OCI-LY7 (cell line): Measurements from ENCODE around the gene MNAT1. TPM values are rescaled to one million over a fixed set of nuclear protein-coding genes. Genes with fewer than 3 reads are reported as not detected.

ENCODE experiments used
- BruUV-seq: library from RNA; stranded (reverse); fragments of 400-500 nt; replicated peaks from 2 replicates; lab custom pipeline; 2021; lab: Mats Ljungman, UMichigan
- CTCF ChIA-PET: fragments of 300-600 bp; sonication (Branson Sonifier 250); formaldehyde crosslinking; loops from one replicate; lab custom pipeline; 2022; ENCODE audit warnings: antibody characterized with exemption; ENCODE audit not compliant: unreplicated experiment; lab: Charles Lee
- POLR2A ChIA-PET: fragments of 300-600 bp; sonication (Branson Sonifier 250); formaldehyde crosslinking; loops from one replicate; lab custom pipeline; 2022; ENCODE audit warnings: antibody characterized with exemption; lab: Charles Lee
- DNase-seq: peaks from one replicate; pipeline ENCODE4 v3.0.0-alpha.2; 2015; ENCODE audit warnings: low spot score
- H2AFZ ChIP-seq: fragments of 200-600 bp; sonication (generic), shearing (Covaris generic); 2 replicates; pipeline ENCODE4 v1.6.1; 2014; ENCODE audit warnings: mild to moderate bottlenecking, antibody characterized with exemption, low read length, moderate library complexity
- H3K27ac ChIP-seq: fragments of 200-600 bp; sonication (generic); 2 replicates; pipeline ENCODE4 v1.5.1; 2014; ENCODE audit warnings: mixed run types, low read depth, mild to moderate bottlenecking, moderate library complexity, low read length, inconsistent platforms; ENCODE audit not compliant: poor library complexity, severe bottlenecking
- H3K36me3 ChIP-seq: fragments of 200-600 bp; sonication (generic); 2 replicates; pipeline ENCODE4 v1.6.1; 2014; ENCODE audit warnings: mild to moderate bottlenecking, antibody characterized with exemption, low read length, moderate library complexity, mixed read lengths; ENCODE audit not compliant: insufficient read depth
- H3K4me1 ChIP-seq: fragments of 200-600 bp; sonication (generic); 2 replicates; pipeline ENCODE4 v1.5.1; 2014; ENCODE audit warnings: mild to moderate bottlenecking, low read length; ENCODE audit not compliant: insufficient read depth, poor library complexity, severe bottlenecking
- H3K4me2 ChIP-seq: fragments of 200-600 bp; sonication (generic); 2 replicates; pipeline ENCODE4 v1.6.1; 2014; ENCODE audit warnings: mild to moderate bottlenecking, low read length
- H3K4me3 ChIP-seq: fragments of 200-600 bp; sonication (generic); 2 replicates; pipeline ENCODE4 v1.5.1; 2014; ENCODE audit warnings: mild to moderate bottlenecking, low read depth, low read length; ENCODE audit not compliant: poor library complexity, severe bottlenecking
- H3K79me2 ChIP-seq: fragments of 200-600 bp; sonication (generic); 2 replicates; pipeline ENCODE4 v1.6.1; 2016; ENCODE audit warnings: low read depth, mild to moderate bottlenecking, low read length, moderate library complexity, mixed read lengths; ENCODE audit not compliant: insufficient read depth
- H3K9me2 ChIP-seq: fragments of 200-600 bp; sonication (generic); 2 replicates; pipeline ENCODE4 v1.6.1; 2016; ENCODE audit warnings: mild to moderate bottlenecking, low read length, mixed read lengths; ENCODE audit not compliant: insufficient read depth
- H3K9me3 ChIP-seq: fragments of 200-600 bp; sonication (generic); 2 replicates; pipeline ENCODE4 v1.6.1; 2014; ENCODE audit warnings: mild to moderate bottlenecking, mixed run types, low read length, mixed read lengths
- H4K20me1 ChIP-seq: fragments of 200-600 bp; sonication (generic); 2 replicates; pipeline ENCODE4 v1.6.1; 2014; ENCODE audit warnings: mild to moderate bottlenecking, antibody characterized with exemption, low read length, moderate library complexity, mixed read lengths; ENCODE audit not compliant: insufficient read depth
- CTCF ChIP-seq: fragments of 200-600 bp; sonication (generic); conservative IDR thresholded peaks from 2 replicates; pipeline ENCODE4 v1.5.1; 2014; ENCODE audit warnings: mild to moderate bottlenecking, antibody characterized with exemption, low read length, moderate library complexity, mixed read lengths
- EZH2phosphoT487 ChIP-seq: fragments of 200-600 bp; sonication (generic); IDR thresholded peaks from 2 replicates; pipeline ENCODE4 v1.6.1; 2018; ENCODE audit warnings: low read depth, borderline replicate concordance, mild to moderate bottlenecking, mixed run types, antibody characterized with exemption, low read length, moderate library complexity, mixed read lengths
- intact Hi-C: fragments of 100-400 bp; cut with micrococcal nuclease; formaldehyde crosslinking; loops from one replicate; pipeline ENCODE4 v1.10.0; 2022; ENCODE audit not compliant: unreplicated experiment
- total RNA-seq, 2 experiments: library from RNA; depleted of rRNA in 1 of 2; stranded (reverse); fragments of >200 nt in 1 of 2; shearing (Covaris generic) in 1 of 2; gene quantifications; 2 replicates each; pipeline ENCODE4 v1.2.3, GENCODE V29; 2014 to 2022

MNAT1 gene
- total RNA-seq, 2 experiments from 2014 or later, result 58.5 to 60.9 TPM

- ChIA-PET POLR2A (interaction anchor here (1.1 kb wide), 1 partner anchor 17 kb away, joined by 3 read pairs; no protein-coding TSS in a partner anchor), CTCF (no interaction called here)
- Histone ChIP-seq H3K36me3 (no peaks in the 10 kb centered on the region; the same call in 1 of the 2 replicates), H3K27ac (no peak overlapping the region), H3K4me1 (no peaks in the 10 kb centered on the region), H3K4me3 (no peak overlapping the region), H3K9me2 (no peaks in the 10 kb centered on the region), H3K79me2 (no peaks in the 10 kb centered on the region), H3K4me2 (no peak overlapping the region), H4K20me1 (no peaks in the 10 kb centered on the region), H3K9me3 (no peaks in the 10 kb centered on the region), H2AFZ (no peak overlapping the region)
- no TSS peak for BruUV-seq
- intact Hi-C loops, result no loop called here
- no peak for TF ChIP-seq CTCF
- no peak for TF ChIP-seq EZH2phosphoT487
- DNase-seq, result no peak
These were observed 71.4 kb downstream of the MNAT1 start for GRCh38 chr14:60805841-60806430.

- Histone ChIP-seq H3K4me2 (no peak overlapping the region), H2AFZ (no peak overlapping the region), H3K9me3 (no peaks in the 10 kb centered on the region), H3K9me2 (no peaks in the 10 kb centered on the region), H3K4me1 (no peaks in the 10 kb centered on the region), H3K27ac (no peak overlapping the region), H3K4me3 (no peak overlapping the region), H3K36me3 (peaks cover 9% of the 10 kb centered on the region), H3K79me2 (no peaks in the 10 kb centered on the region), H4K20me1 (no peaks in the 10 kb centered on the region)
- ChIA-PET POLR2A (no interaction called here), CTCF (no interaction called here)
- no TSS peak for BruUV-seq
- intact Hi-C loops, result no loop called here
- DNase-seq, result no peak
- no peak for TF ChIP-seq CTCF
- no peak for TF ChIP-seq EZH2phosphoT487
These were observed 72.7 kb downstream of the MNAT1 start for GRCh38 chr14:60807247-60807646.

- Histone ChIP-seq H3K27ac (no peak overlapping the region), H3K36me3 (peaks cover 16% of the 10 kb centered on the region), H3K9me2 (no peaks in the 10 kb centered on the region), H3K4me2 (no peak overlapping the region), H2AFZ (no peak overlapping the region), H3K9me3 (no peaks in the 10 kb centered on the region), H3K4me3 (no peak overlapping the region), H4K20me1 (no peaks in the 10 kb centered on the region), H3K79me2 (no peaks in the 10 kb centered on the region), H3K4me1 (no peaks in the 10 kb centered on the region)
- no peak for DNase-seq
- CTCF ChIA-PET, result no interaction called here
- BruUV-seq, result no TSS peak
- POLR2A ChIA-PET, result interaction anchor here (0.5 to 1.3 kb wide), 5 partner anchors 9 to 152 kb away, joined by 3 to 6 read pairs (median 4); no protein-coding TSS in a partner anchor
- intact Hi-C loops, result no loop called here
- TF ChIP-seq CTCF, result no peak
- no peak for TF ChIP-seq EZH2phosphoT487
These were observed 73.4 kb downstream of the MNAT1 start for GRCh38 chr14:60807971-60808370.
